Hepatocyte (in vitro differentiated cells): ENCODE results near the gene KLF13.

Source experiments
- EZH2 ChIP-seq: fragments of 200-600 bp; sonication (generic); IDR thresholded peaks from 2 replicates; pipeline ENCODE4 v1.6.1; 2016; ENCODE audit warnings: antibody characterized with exemption, mild to moderate bottlenecking, borderline replicate concordance
- TF ChIP-seq, protein P1 (sequence below): fragments of 200-600 bp; sonication (generic); IDR thresholded peaks from 2 replicates; pipeline ENCODE4 v1.5.1; 2016; ENCODE audit warnings: antibody characterized with exemption, mild to moderate bottlenecking; ENCODE audit not compliant: poor library complexity

GRCh38 chr15:31346367-31347066, 19.9 kb downstream of the KLF13 start:
- TF ChIP-seq, protein P1, sequence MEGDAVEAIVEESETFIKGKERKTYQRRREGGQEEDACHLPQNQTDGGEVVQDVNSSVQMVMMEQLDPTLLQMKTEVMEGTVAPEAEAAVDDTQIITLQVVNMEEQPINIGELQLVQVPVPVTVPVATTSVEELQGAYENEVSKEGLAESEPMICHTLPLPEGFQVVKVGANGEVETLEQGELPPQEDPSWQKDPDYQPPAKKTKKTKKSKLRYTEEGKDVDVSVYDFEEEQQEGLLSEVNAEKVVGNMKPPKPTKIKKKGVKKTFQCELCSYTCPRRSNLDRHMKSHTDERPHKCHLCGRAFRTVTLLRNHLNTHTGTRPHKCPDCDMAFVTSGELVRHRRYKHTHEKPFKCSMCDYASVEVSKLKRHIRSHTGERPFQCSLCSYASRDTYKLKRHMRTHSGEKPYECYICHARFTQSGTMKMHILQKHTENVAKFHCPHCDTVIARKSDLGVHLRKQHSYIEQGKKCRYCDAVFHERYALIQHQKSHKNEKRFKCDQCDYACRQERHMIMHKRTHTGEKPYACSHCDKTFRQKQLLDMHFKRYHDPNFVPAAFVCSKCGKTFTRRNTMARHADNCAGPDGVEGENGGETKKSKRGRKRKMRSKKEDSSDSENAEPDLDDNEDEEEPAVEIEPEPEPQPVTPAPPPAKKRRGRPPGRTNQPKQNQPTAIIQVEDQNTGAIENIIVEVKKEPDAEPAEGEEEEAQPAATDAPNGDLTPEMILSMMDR, result no peak
- no peak for TF ChIP-seq EZH2
